GM12873 (cell line): ENCODE results near the gene GARIN5A.

Experiments used
- CTCF ChIP-seq: IDR thresholded peaks from 2 replicates; pipeline ENCODE4 v1.5.1; 2012; ENCODE audit warnings: low read depth, mild to moderate bottlenecking, moderate library complexity, low read length, control low read depth; ENCODE audit not compliant: insufficient read depth; ENCODE audit errors: missing control alignments

Gene GARIN5A

GRCh38 chr19:50512112-50512998 is 35.7 kb upstream of the GARIN5A start:
- no peak for TF ChIP-seq CTCF

GRCh38 chr19:50511069-50511822 is 34.6 kb upstream of the GARIN5A start, which contains the start of gene JOSD2:
TSS of gene JOSD2 (minus strand) at chr19:50511191. CDS start at chr19:50510431, 760 bp downstream.
- TF ChIP-seq CTCF, result no peak

- no peak for TF ChIP-seq CTCF
These were observed 34.0 kb upstream of the GARIN5A start for GRCh38 chr19:50510700-50511068.

GRCh38 chr19:50510121-50510670 is 33.5 kb upstream of the GARIN5A start:
- TF ChIP-seq CTCF, result no peak

GRCh38 chr19:50509366-50509765 is 32.7 kb upstream of the GARIN5A start:
- no peak for TF ChIP-seq CTCF

- TF ChIP-seq CTCF, result no peak
These were observed 32.2 kb upstream of the GARIN5A start for GRCh38 chr19:50508843-50509190.

- TF ChIP-seq CTCF, result no peak
These were observed 30.7 kb upstream of the GARIN5A start for GRCh38 chr19:50507376-50507775.
